CD4-positive, alpha-beta T cell treated with Interleukin-1 beta for 1 hour (primary cell): ENCODE measurements around the gene PCDH10.

ENCODE experiments used
- DNase-seq, 2 donors: peaks; one replicate each; pipeline ENCODE4 v3.0.0-alpha.2; 2020 to 2022

Gene PCDH10

GRCh38 chr4:133148690-133149363, at the start of gene PCDH10:
TSS of gene PCDH10 (plus strand) at chr4:133149294. CDS start at chr4:133150141, 847 bp downstream.
- DNase-seq = peak in 1 of 2 donors; percentile 19

DNA sequence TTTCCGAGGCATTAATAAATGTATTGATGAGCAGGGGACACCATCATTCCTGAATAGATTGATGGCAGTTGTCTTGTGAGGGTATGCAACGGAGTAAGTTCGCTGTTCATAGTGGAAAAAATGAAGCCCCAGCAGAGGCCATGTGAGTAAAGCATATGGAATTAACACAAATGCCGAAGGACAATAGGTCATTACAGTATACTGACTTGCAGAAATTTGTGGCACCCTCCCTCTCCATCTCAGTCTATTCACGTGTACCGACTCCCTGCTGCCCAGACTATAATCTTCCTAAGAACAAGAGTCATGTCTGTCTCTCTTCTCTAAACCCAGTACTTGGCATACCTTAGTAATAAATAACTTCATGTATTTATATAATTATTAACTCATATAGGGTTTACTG, 47.1 kb upstream of the PCDH10 start:
- no peak for DNase-seq

DNA sequence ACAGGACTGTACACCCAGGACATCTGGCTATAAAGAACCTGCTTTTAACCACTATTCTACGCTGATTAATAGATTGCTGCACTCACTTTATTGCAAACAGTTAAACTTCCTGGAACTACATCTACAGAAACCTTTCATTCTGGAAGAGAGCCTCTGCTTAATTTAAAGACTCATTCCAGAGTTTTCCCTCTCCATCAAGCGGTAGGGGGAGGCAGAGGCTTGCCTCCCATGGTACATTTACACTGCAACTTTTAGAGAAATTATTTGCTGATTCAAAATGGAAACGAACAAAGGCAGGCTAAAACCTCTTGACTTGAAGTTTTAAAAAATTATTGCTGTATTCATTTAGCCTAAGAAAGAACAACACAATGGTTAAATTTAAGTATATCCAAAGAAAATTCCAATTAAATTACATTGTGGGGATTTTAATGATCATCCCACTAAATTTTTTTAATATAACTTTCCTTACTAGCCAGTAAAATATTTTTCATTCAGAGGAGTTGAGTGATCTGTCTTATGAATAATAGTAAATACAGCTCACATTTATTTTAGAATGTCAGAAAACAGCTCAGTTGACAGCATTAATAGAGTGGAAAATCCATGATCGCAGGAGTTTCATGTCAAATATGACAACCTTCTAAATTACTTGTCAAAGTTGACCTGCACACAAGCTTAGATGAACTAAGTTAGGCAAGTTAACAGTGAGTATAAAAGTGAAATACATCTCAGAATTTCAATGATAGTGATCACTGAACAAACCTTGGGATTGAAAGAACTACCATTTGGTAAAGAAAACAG, 46.3 kb upstream of the PCDH10 start:
- DNase-seq = no peak

DNA sequence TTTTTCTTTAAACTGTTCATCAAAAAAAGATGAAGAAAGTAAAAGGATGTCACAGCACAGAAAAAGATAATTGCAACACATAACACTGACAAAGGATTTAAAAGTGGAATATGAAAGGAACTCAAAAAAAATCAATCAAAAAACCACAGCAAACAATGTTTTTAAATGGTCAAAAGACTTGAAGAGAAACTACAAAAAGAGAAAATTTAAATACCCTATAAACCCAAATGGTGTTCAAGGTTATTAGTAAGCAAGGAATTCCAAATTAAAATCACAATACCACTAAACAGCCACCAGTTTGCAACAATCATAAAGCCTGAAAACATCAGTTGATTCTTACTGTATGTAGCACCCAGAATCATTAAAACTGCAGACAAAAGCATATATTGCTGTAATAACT, 36.5 kb upstream of the PCDH10 start:
- DNase-seq = no peak

- no peak for DNase-seq
Measured at GRCh38 chr4:133124746-133125145, 24.3 kb upstream of the PCDH10 start.

GRCh38 chr4:133127500-133127899, 21.6 kb upstream of the PCDH10 start:
- DNase-seq = no peak

- no peak for DNase-seq
Measured at GRCh38 chr4:133129237-133129636, 19.9 kb upstream of the PCDH10 start.

GRCh38 chr4:133130171-133130570, 18.9 kb upstream of the PCDH10 start:
- no peak for DNase-seq

DNA sequence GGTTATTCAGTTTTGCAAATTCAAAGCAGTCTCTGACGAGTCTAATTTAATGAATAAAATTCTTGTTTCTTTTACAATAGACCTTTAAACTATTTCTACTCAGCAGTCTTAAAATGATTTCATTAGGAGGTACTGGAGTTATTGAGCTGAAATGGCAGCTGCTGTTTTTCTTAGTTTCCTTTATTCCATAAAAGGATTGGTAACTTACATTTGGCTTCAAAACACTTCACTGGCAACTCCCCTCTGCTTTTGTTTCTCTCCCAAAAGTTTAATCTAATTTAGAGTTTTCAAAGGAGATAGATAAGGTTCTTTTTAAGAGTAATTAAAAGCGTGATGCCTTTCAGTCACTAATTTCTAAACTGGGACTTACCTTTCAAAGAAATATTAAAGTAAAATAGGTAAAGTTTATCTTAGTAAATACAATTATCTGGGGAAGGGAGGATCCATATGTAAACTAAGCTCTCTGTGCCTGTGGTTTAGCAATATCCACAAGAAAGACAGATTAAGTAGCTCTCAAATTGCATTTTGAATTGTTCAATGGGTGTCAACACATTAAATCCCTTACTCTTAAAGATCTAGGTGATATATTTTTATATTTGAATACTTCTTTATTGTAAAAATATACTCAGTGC, 17.1 kb upstream of the PCDH10 start:
- no peak for DNase-seq

DNA sequence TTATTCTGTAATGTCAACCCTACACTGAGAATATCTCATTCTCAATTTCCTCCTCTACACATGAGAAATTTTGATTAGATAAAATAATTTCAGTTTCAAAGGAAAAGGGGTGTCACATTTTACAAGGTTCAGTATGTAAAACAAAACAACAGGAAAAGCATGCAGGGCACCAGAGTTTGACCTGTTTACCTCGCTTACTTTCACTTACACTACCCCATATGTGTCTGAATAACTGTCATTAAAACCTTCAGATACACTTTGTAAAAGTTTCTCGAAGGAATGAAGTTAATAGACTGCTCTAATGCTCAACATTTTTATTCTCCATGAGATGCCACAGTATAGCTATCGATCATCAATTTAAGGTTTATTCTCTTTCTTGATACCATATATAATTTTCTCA, 12.3 kb upstream of the PCDH10 start:
- no peak for DNase-seq

- no peak for DNase-seq
Measured at GRCh38 chr4:133137571-133137970, 11.5 kb upstream of the PCDH10 start.

GRCh38 chr4:133143775-133144430, 5.2 kb upstream of the PCDH10 start:
- DNase-seq = no peak

DNA sequence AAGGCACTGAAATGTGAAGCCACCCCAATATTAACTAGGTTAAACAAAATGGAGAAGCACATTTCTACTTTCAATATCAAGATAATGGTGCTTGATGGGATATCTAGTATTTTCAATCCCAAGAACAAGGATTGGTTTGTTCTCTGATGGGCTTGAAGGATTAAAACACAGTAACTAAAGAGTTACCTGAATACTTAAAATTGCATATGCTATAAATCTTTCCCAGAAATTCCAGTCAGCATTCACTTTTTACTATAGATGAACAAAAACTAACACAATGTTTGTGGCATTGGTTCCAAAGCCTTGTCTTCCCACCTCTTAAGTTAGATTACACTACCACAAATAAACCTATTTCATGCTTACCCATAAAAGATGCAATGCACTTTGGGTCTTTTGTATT, 3.9 kb upstream of the PCDH10 start:
- no peak for DNase-seq

- DNase-seq = no peak
Measured at GRCh38 chr4:133145758-133146573, 3.1 kb upstream of the PCDH10 start.

DNA sequence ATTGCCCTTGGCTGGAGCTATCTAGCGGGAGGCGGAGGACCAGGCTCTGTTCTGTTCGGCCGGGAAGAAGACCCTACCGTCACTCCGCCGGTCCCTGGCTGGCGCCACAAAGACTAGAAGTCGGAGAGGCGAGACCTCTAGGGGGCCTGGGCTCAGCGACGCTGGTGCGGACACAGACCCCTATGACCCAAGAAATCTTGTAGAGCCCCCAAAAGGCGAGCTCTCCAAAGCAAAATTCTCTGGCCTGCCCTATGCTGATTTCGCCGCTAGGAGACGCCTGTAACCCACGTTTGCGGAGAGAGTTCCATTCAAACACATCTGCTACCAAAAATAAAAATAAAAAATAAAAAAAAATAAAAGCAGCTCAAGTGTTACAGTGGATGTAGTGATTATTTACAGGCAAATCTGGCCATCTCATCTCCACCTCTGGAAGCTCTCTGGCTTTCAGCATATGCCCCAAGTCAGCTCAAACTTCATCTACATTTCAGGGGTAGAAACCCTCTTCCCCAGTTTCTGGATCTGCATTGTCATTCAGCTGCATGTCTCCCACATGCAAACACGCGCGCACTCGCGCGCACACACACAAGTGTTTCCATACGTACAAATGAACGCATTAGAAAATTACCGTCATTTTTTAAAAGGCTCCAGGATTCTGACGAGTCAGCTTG, 2.4 kb upstream of the PCDH10 start:
- no peak for DNase-seq

GRCh38 chr4:133147286-133147821, 1.7 kb upstream of the PCDH10 start:
- no peak for DNase-seq

GRCh38 chr4:133147921-133148689, 989 bp upstream of the PCDH10 start:
- no peak for DNase-seq

GRCh38 chr4:133149364-133149695, 236 bp downstream of the PCDH10 start:
- DNase-seq = no peak

GRCh38 chr4:133149932-133150471, 908 bp downstream of the PCDH10 start:
- DNase-seq = no peak

DNA sequence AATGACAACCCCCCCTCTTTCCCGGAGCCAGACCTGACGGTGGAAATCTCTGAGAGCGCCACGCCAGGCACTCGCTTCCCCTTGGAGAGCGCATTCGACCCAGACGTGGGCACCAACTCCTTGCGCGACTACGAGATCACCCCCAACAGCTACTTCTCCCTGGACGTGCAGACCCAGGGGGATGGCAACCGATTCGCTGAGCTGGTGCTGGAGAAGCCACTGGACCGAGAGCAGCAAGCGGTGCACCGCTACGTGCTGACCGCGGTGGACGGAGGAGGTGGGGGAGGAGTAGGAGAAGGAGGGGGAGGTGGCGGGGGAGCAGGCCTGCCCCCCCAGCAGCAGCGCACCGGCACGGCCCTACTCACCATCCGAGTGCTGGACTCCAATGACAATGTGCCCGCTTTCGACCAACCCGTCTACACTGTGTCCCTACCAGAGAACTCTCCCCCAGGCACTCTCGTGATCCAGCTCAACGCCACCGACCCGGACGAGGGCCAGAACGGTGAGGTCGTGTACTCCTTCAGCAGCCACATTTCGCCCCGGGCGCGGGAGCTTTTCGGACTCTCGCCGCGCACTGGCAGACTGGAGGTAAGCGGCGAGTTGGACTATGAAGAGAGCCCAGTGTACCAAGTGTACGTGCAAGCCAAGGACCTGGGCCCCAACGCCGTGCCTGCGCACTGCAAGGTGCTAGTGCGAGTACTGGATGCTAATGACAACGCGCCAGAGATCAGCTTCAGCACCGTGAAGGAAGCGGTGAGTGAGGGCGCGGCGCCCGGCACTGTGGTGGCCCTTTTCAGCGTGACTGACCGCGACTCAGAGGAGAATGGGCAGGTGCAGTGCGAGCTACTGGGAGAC, 1.6 kb downstream of the PCDH10 start:
- no peak for DNase-seq
